ENCODE data around the gene SUSD3.

DNA sequence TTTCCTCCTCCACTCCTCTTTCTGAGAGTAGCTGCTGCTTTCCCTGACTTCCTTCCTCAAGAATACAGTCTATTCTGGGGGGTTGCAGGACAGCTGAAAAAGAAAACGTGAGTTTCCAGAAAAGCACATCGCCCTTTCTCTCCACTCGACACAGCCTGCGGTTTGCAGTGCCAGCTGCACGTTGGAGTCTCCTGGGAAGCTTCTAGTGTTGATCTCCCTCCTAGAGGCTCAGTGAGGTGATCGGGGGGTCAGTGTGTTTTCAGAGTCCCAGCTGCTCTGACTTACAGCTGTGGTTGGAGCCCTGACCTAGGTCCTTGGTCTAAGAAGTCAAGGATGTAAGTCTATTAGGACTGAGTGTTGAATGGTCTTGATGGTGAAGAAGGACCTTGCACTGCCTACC lies 25.0 kb upstream of the SUSD3 start:
- TF ChIP-seq POLR2A (IDR thresholded peaks at IDR 0.05; ENCODE audit: low read depth, low read length), result no peak
- TF ChIP-seq BHLHE40 (IDR thresholded peaks at IDR 0.05; ENCODE audit: low read depth, low read length), result no peak
- TF ChIP-seq, protein P1, sequence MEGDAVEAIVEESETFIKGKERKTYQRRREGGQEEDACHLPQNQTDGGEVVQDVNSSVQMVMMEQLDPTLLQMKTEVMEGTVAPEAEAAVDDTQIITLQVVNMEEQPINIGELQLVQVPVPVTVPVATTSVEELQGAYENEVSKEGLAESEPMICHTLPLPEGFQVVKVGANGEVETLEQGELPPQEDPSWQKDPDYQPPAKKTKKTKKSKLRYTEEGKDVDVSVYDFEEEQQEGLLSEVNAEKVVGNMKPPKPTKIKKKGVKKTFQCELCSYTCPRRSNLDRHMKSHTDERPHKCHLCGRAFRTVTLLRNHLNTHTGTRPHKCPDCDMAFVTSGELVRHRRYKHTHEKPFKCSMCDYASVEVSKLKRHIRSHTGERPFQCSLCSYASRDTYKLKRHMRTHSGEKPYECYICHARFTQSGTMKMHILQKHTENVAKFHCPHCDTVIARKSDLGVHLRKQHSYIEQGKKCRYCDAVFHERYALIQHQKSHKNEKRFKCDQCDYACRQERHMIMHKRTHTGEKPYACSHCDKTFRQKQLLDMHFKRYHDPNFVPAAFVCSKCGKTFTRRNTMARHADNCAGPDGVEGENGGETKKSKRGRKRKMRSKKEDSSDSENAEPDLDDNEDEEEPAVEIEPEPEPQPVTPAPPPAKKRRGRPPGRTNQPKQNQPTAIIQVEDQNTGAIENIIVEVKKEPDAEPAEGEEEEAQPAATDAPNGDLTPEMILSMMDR (conservative IDR thresholded peaks at IDR 0.05; ENCODE audit: low read depth, low read length), result no peak
- TF ChIP-seq CHD1 (IDR thresholded peaks at IDR 0.05; ENCODE audit: low read depth, low read length), result no peak
- no peak for TF ChIP-seq RCOR1 (IDR thresholded peaks at IDR 0.05; ENCODE audit: insufficient replicate concordance, low read length)
- no peak for TF ChIP-seq RAD21 (IDR thresholded peaks at IDR 0.05; ENCODE audit: low read length)
- no peak for TF ChIP-seq MXI1 (IDR thresholded peaks at IDR 0.05; ENCODE audit: borderline replicate concordance, low read depth, low read length)
- TF ChIP-seq SMC3 (IDR thresholded peaks at IDR 0.05; ENCODE audit: low read depth, low read length), result no peak
- no peak for TF ChIP-seq MAFK (IDR thresholded peaks at IDR 0.05; ENCODE audit: low read depth, low read length)
- TF ChIP-seq, protein P2, sequence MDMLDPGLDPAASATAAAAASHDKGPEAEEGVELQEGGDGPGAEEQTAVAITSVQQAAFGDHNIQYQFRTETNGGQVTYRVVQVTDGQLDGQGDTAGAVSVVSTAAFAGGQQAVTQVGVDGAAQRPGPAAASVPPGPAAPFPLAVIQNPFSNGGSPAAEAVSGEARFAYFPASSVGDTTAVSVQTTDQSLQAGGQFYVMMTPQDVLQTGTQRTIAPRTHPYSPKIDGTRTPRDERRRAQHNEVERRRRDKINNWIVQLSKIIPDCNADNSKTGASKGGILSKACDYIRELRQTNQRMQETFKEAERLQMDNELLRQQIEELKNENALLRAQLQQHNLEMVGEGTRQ (IDR thresholded peaks at IDR 0.05; ENCODE audit: low read depth, low read length), result no peak
- TF ChIP-seq FOS (IDR thresholded peaks at IDR 0.05; ENCODE audit: low read depth, low read length), result no peak
